ENCODE measurements around the gene SUPV3L1.
"Not testable (repeated sequence)": the region's sequence is repeated elsewhere in the genome, so short reads cannot be mapped to it uniquely, and the experiment has no call there.

SUPV3L1 gene

DNA sequence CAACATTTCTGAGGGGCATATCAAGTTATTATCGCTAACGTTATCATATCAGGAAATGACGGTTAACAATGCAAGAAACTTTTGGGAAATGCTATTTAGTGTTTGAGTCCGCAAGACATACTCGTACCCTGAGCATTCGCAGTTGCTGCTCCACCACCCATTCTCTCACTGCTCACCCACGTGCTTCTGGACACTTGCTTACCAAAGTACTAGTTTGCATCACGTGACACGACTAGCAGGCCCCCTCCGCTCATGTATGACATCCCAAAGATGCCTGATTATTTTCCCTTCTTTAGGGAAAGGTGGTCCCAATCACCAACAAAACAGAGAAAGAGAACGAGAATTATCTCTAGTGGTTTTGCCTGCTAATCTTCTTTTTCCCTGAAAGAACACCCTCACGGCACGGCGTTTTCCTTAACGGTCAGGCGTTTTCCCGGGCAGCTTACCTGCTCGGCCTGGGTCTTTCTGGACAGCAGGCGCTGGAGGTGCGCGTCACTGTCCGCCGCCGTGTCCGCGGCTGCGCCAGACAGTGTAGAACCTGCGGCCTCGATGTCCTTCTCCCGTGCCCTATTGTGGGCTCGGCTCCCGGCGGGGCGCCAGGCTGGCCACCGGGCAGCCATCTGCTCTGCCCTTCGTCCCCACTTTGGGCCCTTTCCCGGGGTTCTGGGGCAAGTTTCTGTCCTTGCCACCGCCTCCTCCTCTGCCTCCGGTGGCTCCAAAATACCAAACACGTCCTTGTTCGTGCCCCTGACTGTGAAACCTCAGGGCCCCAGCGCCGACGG, at the start of gene SUPV3L1:
Gene SUPV3L1, plus strand, starts transcription at position 492 of the 782 bp plus-strand sequence. Its CDS starts 58 bp downstream, at position 550.
- peak; percentile 99 for DNase-seq

- no peak for DNase-seq
These were observed 49.8 kb upstream of the SUPV3L1 start for GRCh38 chr10:69130251-69130650.

GRCh38 chr10:69139961-69140360, 40.1 kb upstream of the SUPV3L1 start:
- DNase-seq = no peak

- no peak for DNase-seq
These were observed 38.7 kb upstream of the SUPV3L1 start for GRCh38 chr10:69141304-69141703.

DNA sequence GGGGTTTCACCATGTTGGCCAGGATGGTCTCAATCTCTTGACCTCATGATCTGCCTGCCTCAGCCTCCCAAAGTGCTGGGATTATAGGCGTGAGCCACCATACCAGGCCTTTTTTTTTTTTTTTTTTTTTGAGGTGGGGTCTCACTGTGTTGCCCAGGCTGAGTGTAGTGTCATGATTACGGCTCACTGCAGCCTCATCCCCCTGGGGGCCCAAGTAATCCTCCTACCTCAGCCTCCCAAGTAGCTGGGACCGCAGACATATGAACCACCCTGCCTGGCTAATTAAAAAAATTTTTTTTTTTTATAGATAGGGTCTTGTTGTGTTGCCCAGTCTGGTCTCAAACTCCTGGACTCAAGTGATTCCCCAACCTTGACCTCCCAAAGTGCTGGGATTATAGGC, 38.0 kb upstream of the SUPV3L1 start:
- DNase-seq = not testable (repeated sequence)

DNA sequence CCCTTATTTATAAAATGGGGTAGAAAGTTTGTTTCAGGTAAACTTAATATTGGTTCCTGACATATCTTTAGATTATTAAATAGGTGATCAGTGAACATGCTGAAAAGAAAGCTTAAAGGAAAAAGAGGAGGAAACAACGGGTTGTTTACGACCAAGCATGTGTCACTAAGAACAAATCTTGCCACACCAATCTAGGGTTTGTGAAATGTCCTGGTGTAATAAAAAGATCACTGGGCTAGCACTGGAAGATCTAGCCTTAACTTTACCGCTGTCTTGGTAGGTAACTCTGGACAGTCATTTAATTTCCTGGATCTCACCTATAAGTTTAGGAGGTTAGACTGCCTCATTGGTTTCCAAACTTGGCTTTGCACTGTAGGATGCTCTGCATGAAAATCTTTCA, 37.1 kb upstream of the SUPV3L1 start:
- DNase-seq = no peak

DNA sequence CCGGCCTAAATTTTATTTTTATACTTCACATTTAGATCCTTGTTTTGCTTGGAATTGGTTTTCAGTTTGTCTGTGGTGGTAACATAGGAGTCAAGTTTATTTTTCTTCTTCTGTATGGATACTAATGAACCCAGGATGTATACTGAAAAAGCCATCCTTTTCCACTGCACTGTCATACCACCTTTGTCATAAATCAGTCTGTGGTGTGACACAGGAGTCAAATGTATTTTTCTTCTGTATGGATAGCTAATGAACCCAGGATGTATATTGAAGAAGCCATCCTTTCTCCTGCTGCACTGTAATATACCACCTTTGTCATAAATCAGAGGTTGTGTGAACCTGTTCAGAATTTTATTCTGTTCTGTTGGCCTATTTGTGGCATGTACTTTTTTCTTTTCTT, 34.7 kb upstream of the SUPV3L1 start:
- DNase-seq = no peak

GRCh38 chr10:69145864-69146263, 34.2 kb upstream of the SUPV3L1 start:
- no peak for DNase-seq

DNA sequence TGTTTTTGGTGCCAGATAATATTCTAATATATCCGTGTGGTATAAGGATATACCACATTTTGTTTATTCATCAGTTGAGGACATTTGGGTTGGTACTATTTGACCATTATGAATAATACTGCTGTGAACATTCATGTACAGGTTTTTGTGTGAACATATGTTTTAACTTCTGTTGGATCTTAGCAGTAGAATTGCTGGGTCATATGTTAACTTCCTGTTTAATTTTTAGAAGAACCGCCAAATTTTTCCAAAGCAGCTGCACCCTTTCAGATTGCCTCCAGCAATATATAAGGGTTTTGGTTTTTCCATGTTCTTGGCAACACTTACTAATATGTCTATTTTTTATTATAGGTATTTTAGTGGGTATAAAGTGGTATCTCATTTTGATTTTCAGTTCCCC, 33.3 kb upstream of the SUPV3L1 start:
- peak; percentile 80 for DNase-seq

- no peak for DNase-seq
These were observed 28.1 kb upstream of the SUPV3L1 start for GRCh38 chr10:69151984-69152383.

DNA sequence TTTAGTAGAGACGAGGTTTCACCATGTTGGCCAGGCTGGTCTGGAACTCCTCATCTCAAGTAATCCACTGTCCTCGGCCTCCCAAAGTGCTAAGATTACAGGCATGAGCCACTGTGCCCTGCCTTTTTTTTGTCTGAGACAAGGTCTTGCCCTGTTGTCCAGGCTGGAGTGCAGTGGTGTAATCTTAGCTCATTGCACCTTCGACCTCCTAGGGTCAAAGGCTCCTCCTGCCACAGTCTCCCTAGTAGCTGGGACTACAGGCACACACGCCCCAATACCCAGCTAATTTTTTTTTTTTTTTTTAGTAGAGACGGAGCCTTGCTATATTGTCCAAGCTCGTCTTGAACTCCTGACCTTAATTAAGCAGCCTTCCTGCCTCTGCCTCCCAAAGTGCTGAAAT, 26.8 kb upstream of the SUPV3L1 start:
- no peak for DNase-seq

DNA sequence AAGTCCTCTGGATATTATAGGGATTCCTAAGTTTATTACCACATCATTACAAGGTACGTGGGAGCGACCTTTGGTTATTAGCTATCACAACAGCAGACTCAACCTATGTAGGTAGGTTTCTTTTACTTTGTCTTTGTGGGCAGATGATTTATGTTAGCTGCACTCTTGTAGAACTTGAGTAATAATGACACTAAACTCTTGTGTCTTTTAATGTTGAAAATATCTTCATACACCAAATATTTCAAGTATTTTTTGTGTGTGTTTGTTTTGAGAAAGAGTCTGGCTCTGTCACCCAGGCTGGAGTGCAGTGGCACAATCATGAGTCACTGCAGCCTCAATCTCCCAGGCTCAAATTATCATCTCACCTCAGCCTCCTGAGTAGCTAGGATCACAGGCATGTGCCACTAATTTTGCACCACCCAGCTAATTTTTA, 19.2 kb upstream of the SUPV3L1 start:
- DNase-seq = no peak

DNA sequence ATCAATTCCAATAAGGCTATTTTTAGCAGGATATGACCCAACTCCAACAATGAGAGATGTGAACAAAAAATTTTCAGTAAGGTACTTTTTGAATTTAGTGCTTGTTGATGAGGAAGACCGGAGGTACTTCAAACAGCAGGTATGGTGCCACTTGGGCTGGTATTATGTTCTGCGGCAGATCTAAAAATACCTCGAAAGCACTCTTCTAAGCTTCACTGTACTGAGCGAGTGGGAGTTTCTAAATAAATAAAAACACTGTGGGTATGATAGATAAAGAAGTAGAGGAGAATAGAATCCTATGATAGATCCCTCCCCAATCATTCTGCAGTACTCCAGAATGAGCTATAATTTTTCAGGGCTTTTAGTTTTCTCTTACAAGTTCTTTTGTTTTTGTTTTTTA, 11.5 kb upstream of the SUPV3L1 start:
- DNase-seq = no peak

DNA sequence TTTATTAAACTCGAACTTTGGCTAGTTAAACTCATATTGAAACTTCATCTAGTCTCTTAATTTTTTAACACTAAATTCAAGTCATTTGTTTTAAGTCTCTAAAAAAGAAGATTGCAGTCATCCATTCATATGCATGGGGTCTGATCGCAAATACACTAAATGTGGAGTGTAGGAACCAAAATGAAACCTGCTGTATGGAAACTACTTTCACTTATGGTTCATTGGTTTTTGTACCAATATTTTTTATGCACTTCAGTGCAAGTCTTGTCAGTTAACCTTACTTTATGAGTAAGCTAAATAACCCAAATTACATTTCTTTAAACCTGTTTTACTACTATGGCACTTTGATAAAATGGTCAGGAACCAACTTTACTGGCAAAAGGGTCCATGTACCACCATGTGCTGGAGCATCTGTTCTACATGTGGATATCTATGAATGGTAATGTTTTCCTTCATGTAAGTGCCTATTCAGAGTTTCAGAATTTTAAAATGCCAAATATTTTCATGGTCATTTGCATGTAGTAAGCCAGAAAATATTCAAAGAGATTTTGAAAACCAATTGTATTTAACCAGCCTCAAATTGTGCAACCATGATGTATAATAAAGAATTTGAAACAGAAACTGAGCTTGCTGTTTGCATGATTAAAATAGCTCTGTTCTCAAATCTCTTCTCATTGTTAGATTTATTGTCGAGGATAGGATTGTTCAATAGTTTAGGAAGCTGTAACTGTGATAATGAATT, 7.6 kb upstream of the SUPV3L1 start:
- DNase-seq = no peak

DNA sequence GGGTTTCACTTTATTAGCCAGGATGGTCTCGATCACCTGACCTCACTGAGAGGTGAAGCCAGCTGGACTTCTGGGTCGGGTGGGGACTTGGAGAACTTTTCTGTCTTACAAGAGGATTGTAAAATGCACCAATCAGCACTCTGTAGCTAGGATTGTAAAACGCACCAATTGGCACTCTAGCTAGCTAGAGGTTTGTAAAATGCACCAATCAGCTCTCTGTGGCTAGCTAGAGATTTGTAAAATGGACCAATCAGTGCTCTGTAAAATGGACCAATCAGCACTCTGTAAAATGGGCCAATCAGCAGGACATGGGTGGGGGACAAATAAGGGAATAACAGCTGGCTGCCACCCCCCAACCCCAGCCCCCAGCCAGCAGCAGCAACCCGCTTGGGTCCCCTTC, 4.7 kb upstream of the SUPV3L1 start:
- not testable (repeated sequence) for DNase-seq

GRCh38 chr10:69176823-69177222, 3.2 kb upstream of the SUPV3L1 start:
- DNase-seq = no peak

- no peak for DNase-seq
These were observed 818 bp upstream of the SUPV3L1 start for GRCh38 chr10:69179089-69179742.

GRCh38 chr10:69180525-69181204, 631 bp downstream of the SUPV3L1 start:
- DNase-seq = peak; percentile 57

GRCh38 chr10:69181433-69181832, 1.4 kb downstream of the SUPV3L1 start:
- no peak for DNase-seq

- no peak for DNase-seq
These were observed 2.0 kb downstream of the SUPV3L1 start for GRCh38 chr10:69182005-69182404.

DNA sequence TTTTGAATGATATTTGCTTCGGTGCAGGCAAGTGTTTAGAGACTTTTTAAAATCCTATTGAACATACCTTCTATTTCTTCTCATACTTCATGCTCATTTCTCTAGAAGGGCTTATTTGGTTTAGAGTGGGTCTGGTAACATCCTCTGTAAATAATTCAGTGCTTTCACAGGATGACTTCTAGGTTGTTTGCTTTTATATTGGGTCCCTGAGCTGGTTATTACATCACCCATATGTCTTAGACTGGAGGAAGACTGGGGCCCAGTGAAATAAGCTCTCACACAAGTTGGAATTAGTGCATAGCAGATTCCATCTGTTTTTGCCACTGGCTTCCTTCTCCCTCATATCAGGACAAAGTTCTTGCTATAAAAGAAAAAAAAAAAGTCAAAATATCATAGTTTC, 6.5 kb downstream of the SUPV3L1 start:
- no peak for DNase-seq

DNA sequence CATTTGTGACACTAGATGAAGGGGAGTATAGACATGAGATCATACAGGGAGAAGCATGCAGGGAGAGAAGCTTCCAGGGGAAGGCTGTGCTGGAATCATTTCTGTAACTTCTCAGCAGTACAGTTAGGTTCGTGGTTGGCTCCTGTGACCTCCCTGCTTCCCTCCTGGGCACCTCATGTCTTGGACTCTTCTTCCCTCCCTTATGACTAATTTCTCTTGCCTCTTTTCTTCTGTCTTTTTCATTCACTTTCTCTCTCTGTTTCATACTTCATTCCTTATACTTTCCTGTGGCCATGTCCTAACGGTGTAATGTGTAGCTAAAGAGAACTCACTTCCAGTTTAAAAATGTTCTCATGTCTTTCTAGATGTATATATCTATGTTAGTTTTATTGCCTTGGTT, 21.0 kb downstream of the SUPV3L1 start:
- no peak for DNase-seq

GRCh38 chr10:69202332-69202731, 22.3 kb downstream of the SUPV3L1 start:
- no peak for DNase-seq

Measured in hematopoietic multipotent progenitor cell treated with erythropoietin and hydrocortisone succinate and interleukin-3 and kit ligand, for 4 days (in vitro differentiated cells).